Measurements from ENCODE around the gene FAAP20.
A peak's percentile ranks its signal among the peaks of the same experiment; 100 is the strongest.

The FAAP20 gene

GRCh38 chr1:2194319-2194897, at the start of gene FAAP20:
Gene FAAP20 (minus strand): TSS chr1:2194772. CDS start chr1:2194749, 23 bp downstream.
- DNase-seq: no peak

DNA sequence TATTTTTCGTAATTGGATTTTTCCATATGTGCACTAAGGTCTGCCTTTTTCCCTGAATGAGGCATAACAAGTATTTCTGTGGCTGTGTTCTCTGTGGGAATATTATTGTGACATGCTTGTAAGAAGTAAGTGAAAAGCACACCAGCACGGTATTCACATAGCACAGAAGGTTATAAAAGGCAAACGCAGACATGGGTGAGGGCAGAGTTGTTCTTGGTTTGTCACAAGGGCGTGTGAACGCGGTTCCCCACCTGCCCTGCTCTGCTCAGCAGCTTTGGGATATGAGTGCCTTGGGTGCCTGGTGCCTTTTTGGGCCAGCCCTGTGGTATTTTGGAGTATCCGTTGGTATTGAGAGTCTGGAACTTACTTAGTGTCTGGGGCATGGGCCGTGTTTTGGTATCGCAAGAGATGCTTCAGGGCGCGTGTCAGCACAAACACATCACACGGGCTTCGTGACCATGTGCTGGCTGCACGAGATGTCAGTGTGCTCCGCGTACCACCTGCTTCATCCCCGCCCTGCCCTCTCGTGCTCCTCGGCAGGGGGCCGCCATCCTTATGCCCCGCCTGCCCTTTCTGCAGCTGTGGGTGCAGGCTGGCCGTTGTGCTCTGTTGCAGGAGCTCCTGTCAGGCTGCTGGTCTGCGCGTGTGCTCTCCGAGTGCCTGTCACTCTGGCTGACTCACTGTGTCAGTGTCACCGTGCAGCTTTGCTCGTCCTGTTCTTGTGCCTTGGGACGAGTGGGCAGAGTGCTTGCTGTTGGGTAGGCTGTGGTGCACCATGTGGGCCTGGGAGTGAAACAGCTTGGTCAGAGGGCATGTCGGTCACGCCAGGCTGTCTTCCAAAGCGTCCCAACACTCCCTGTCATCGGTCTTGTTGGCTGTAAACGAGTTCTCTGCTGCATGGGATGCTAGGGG, 48.5 kb upstream of the FAAP20 start:
- peak; percentile 65 for DNase-seq

- no peak for DNase-seq
Measured at GRCh38 chr1:2241820-2242219, 47.2 kb upstream of the FAAP20 start.

- DNase-seq: peak; percentile 55
Measured at GRCh38 chr1:2240270-2241156, 45.9 kb upstream of the FAAP20 start.

GRCh38 chr1:2239384-2239985, 44.9 kb upstream of the FAAP20 start:
- DNase-seq: no peak

DNA sequence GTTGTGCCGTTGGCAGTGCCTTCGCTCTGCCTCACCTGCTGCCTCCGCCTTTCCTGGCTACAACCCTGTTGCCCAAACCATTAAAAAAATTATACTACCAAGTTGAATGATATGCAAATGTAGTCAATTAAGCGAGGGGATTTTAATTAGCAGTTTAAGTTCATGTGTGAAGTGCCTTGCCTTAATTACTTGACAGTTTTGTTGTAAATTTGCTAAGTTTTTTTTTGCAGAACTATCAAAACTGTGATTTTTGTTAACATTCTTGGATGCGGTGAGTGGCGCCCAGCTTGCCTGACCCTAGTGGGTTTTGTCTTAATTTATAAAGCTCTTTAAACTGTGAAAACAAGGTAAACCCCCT, 44.4 kb upstream of the FAAP20 start:
- no peak for DNase-seq

GRCh38 chr1:2238361-2239012, 43.9 kb upstream of the FAAP20 start:
- no peak for DNase-seq

DNA sequence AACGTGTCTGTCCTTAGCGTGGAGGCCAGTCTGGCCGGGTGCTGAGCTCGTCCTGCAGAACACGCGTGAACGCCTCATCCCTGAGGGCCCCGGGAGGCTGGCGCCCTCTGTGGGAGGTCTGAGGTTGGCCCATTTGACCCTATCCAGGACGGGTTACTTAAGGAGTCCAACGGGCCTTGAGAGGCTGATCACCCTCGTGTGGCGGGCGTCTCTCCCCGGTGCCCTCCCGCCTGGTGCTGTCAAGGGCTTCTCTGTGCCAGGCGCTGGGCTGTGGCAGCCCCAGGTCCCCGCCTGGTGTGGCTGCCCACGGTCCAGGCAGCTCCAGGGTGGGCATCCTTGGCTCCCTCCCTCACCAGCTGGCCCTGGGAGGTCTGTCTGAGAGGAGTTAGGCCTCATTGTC, 43.2 kb upstream of the FAAP20 start:
- DNase-seq: no peak

- no peak for DNase-seq
Measured at GRCh38 chr1:2236695-2237677, 42.4 kb upstream of the FAAP20 start.

DNA sequence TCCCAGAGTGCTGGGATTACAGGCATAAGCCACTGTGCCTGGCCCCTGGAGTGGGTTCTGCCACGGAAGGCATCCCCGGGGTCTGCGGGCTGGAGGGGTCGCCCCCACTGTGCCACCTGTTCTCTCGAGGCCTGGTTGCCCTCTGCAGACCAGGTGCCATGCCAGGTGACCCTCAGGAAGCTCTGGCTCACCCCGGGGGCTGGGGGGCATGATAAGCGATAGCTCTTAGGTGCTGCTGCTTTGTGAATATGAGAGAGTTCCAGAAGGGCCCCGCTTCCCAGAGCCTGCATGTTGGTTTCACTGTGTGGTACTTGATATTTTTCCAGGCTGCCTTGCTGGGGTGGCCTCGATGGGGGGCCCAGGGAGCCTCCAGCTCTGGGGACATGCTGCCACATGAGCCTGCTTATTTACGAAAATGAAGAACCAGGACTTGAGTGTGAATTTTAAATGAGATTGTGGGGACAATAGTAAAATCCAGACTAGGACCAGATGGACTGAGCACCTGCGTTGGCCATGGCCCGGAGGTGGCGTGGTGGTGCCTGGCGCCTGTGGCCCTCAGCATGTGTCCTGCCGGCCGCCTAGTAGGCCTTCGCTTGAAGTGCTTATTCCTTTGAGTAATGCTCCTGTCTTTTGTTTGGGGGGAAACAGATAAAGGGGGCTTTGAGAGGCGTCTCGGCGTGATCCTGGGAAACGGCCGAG, 40.9 kb upstream of the FAAP20 start:
- DNase-seq: no peak

GRCh38 chr1:2234762-2235113, 40.2 kb upstream of the FAAP20 start:
- DNase-seq: no peak

DNA sequence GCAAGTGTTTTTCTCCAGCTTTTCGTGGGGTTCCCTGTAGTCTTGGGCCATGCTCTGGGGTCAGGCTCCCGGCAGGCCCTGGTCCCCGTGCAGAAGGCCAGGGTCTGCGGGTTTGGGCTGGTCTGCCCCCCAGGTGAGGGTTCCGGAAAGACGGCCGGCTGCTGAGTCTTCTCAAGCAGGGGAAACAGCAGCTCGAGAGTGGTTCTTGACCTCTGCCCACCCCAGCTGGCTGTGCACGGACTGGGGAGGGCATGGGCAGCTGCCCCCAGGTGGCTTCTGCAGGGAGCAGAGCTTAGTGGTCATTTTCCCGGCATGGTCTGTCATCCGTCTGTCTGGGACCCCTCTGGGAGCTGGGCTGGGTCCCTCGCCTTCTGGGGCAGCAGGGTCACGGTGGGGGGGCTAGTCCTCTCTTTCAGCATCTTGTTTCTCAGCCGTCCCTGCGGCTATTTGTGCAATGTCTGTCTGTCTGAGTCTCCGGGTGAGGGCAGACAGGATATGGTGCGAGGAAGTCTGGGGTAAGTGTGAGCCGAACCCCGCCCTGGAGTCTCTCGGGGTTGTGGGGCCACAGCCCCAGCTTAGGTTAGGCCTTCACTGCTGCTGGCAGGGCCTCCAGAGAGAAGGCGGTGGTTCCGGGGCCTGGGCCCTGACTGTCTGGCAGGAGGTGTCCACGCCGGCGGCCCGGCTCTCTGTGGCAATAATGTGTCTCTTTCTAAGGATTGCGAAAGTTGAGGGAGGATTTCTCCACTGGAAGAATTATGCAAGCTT, 39.6 kb upstream of the FAAP20 start:
- no peak for DNase-seq

GRCh38 chr1:2233468-2233867, 38.9 kb upstream of the FAAP20 start:
- peak; percentile 41 for DNase-seq

DNA sequence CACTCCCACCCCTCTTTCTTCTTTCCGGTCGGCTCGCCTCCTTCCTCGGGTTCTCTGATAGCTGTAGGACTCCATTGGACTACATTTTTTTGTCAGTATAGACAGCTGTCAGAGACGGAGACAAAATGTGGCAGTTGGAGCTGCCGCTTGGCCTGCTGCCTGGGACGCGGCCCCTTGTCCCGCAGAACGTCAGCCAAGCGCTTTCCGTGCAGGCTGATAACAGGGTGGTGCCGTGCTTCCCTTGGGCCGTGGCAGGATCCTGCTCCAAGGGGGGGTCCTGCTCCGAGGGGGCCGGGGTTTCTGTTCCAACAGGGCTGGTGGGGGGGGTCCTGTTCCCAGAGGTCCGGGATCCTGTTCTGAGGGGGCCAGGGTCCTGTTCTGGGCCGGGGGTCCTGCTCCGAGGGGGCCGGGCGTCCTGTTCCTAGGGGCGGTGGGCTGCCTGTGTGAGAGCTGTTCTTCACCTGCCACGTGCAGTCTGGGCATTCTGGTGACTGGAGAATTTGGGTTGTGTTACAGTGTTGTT, 38.4 kb upstream of the FAAP20 start:
- peak; percentile 57 for DNase-seq

DNA sequence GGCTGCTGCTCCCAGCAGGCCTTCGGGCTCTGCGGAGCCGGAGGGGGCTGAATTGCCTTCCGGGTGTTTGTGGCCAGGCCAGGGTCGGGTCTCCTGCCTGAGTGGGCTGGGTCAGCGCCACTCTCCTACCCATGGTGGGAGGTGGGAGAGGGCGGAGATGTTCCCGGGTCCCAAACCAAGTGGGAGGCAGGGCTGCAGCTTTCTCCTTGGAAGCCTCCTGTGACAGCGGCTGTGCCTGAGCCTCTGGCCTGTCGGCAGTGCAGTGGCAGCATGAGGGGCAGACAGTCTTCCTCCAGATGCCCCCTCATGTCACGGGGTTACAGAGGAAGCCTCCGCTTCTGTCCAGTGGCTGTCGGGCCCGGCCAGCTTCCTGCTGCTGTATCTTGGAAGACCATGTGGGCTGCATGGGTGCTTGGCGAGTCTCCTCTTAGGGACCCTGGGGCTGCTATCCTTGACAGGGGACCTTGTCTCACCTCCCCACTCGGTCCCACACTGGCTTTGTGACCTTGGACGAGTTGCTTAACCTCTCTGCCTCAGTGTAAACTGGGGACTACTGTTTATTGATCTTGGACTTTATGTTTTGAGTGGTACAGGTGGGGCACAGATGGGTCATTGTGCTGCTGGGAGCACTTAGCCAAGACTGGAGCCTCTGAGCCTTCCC, 37.8 kb upstream of the FAAP20 start:
- peak; percentile 55 for DNase-seq

DNA sequence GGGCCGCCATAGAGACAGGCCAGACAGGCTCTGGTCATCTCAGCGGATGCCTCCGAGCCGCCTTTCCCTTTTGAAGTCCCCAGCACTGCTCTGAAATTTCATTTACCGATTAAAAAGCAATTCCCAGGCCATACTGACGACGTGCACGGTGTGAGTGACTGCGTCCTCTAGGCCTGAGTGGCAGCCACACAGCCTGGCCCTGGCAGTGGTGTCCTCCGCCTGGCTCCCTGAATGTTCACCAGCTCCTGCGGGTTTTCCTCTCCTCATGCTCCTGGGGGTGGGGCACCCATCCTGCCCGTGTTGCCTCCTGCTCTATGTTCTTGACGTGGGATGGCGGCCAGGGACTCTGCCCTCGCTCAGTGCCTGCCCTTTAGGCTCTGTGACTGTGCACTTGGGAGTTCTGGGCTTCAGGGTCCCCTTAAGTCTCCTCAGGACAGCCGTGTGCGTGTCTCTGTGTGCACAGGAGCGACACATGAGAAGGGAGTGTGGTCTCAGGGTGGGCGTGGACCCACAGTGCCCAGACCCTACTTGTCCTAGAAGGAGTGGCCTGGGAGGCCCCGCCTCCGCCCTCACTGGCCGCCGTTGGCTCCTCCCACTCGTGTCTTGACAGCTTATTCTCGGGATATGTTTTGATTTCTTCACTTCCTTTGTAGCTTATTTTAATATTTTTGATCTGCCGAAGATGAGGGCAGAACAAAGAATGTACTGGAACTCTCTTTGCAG, 37.1 kb upstream of the FAAP20 start:
- DNase-seq: peak; percentile 87

GRCh38 chr1:2230781-2231531, 36.4 kb upstream of the FAAP20 start:
- peak; percentile 55 for DNase-seq

Data from eye (tissue), 1 donor.